ENCODE measurements around the gene AK4. TPM values are rescaled to one million over a fixed set of nuclear protein-coding genes. Genes with fewer than 3 reads are reported as not detected.

Gene AK4
- total and polyA plus RNA-seq, 9 donors: 5.0 to 14.1 (median 7.6) TPM

GRCh38 chr1:65193129-65193695 is 45.2 kb downstream of the AK4 start:
- H3K27me3 ChIP-seq (ENCODE audit: control insufficient read depth, insufficient read depth, low read length): no peaks in the 10 kb centered on the region
- WGBS (ENCODE audit: insufficient coverage): no CpG with 5 or more reads among the region's 5 CpGs
- DNase-seq: no peak
- no peak overlapping the region for H3K27ac ChIP-seq (ENCODE audit: low read length)
- peaks cover 10% of the 10 kb centered on the region for H3K4me1 ChIP-seq (ENCODE audit: control insufficient read depth, insufficient read depth, low read length)
- no peak overlapping the region for H3K4me3 ChIP-seq (ENCODE audit: low read length)
- no peaks in the 10 kb centered on the region for H3K36me3 ChIP-seq (ENCODE audit: control insufficient read depth, insufficient read depth, low read length)
- no peaks in the 10 kb centered on the region for H3K9me3 ChIP-seq (replicated peaks; ENCODE audit: control insufficient read depth, low read depth, low read length)

- Histone ChIP-seq H3K4me3 (ENCODE audit: low read length) (no peak overlapping the region), H3K9me3 (replicated peaks; ENCODE audit: control insufficient read depth, low read depth, low read length) (no peaks in the 10 kb centered on the region), H3K36me3 (ENCODE audit: control insufficient read depth, insufficient read depth, low read length) (no peaks in the 10 kb centered on the region), H3K27me3 (ENCODE audit: control insufficient read depth, insufficient read depth, low read length) (no peaks in the 10 kb centered on the region), H3K27ac (ENCODE audit: low read length) (peak overlapping the region; percentile 89), H3K4me1 (ENCODE audit: control insufficient read depth, insufficient read depth, low read length) (peaks cover 10% of the 10 kb centered on the region)
- WGBS (ENCODE audit: insufficient coverage): 38% methylated on average over 6 of the region's 9 CpGs
- peak; percentile 97 for DNase-seq
Measured at GRCh38 chr1:65195495-65196417, 47.8 kb downstream of the AK4 start.

GRCh38 chr1:65196926-65197325 is 48.9 kb downstream of the AK4 start:
- no peak overlapping the region for H3K27ac ChIP-seq (ENCODE audit: low read length)
- no peak for DNase-seq
- peaks cover 10% of the 10 kb centered on the region for H3K4me1 ChIP-seq (ENCODE audit: control insufficient read depth, insufficient read depth, low read length)
- no peaks in the 10 kb centered on the region for H3K9me3 ChIP-seq (replicated peaks; ENCODE audit: control insufficient read depth, low read depth, low read length)
- WGBS (ENCODE audit: insufficient coverage): no CpG with 5 or more reads among the region's 5 CpGs
- no peaks in the 10 kb centered on the region for H3K36me3 ChIP-seq (ENCODE audit: control insufficient read depth, insufficient read depth, low read length)
- H3K4me3 ChIP-seq (ENCODE audit: low read length): no peak overlapping the region
- no peaks in the 10 kb centered on the region for H3K27me3 ChIP-seq (ENCODE audit: control insufficient read depth, insufficient read depth, low read length)

DNA sequence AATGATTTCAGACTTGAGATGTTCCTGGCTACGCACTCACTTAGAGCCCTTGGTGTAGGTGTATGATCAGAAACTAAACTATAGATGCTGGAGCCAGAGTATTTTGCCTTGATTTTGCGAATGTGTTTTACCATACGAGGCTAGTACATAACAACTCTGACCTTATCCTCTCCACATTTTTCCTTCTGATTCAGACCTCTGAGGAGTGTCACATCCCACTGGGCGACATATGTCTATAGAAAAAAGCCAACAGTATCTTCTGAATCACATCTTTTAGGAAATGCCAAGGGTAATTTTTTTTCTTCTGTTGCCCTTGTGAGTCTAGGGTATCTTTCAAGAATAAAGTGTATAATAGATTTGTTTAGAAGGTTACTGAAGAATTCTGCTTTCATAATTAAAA is 49.6 kb downstream of the AK4 start:
- DNase-seq: no peak
- Histone ChIP-seq H3K27ac (ENCODE audit: low read length) (no peak overlapping the region), H3K4me3 (ENCODE audit: low read length) (no peak overlapping the region), H3K4me1 (ENCODE audit: control insufficient read depth, insufficient read depth, low read length) (peaks cover 10% of the 10 kb centered on the region), H3K36me3 (ENCODE audit: control insufficient read depth, insufficient read depth, low read length) (no peaks in the 10 kb centered on the region), H3K27me3 (ENCODE audit: control insufficient read depth, insufficient read depth, low read length) (no peaks in the 10 kb centered on the region), H3K9me3 (replicated peaks; ENCODE audit: control insufficient read depth, low read depth, low read length) (no peaks in the 10 kb centered on the region)
- 90% methylated on average over 2 of the region's 4 CpGs for WGBS (ENCODE audit: insufficient coverage)

DNA sequence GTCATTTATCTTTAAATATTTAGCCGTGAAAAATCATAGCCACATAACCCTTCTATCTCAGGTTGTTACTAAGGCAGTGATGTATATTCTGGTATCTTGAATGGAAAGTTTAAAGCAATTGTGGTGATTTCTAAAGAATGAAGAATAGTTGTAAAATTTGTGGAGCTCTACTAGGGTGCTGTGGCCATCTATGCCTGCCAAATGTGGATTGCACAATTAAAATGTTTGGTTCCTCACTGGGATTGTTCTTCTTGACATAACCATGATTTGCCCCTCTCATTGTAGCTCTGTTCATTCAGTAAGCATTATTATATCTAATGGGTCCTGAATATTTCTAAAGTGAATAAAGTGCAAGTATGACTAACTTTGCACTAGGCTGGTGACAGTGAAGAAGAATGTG is 50.1 kb downstream of the AK4 start:
- no peak for DNase-seq
- Histone ChIP-seq H3K4me1 (ENCODE audit: control insufficient read depth, insufficient read depth, low read length) (peaks cover 10% of the 10 kb centered on the region), H3K27ac (ENCODE audit: low read length) (no peak overlapping the region), H3K4me3 (ENCODE audit: low read length) (no peak overlapping the region), H3K27me3 (ENCODE audit: control insufficient read depth, insufficient read depth, low read length) (no peaks in the 10 kb centered on the region), H3K36me3 (ENCODE audit: control insufficient read depth, insufficient read depth, low read length) (no peaks in the 10 kb centered on the region), H3K9me3 (replicated peaks; ENCODE audit: control insufficient read depth, low read depth, low read length) (no peaks in the 10 kb centered on the region)
- WGBS (ENCODE audit: insufficient coverage): no CpG with 5 or more reads among the region's 1 CpG

GRCh38 chr1:65200411-65200810 is 52.4 kb downstream of the AK4 start:
- Histone ChIP-seq H3K27ac (ENCODE audit: low read length) (no peak overlapping the region), H3K27me3 (ENCODE audit: control insufficient read depth, insufficient read depth, low read length) (no peaks in the 10 kb centered on the region), H3K4me1 (ENCODE audit: control insufficient read depth, insufficient read depth, low read length) (peaks cover 6% of the 10 kb centered on the region), H3K36me3 (ENCODE audit: control insufficient read depth, insufficient read depth, low read length) (no peaks in the 10 kb centered on the region), H3K9me3 (replicated peaks; ENCODE audit: control insufficient read depth, low read depth, low read length) (no peaks in the 10 kb centered on the region), H3K4me3 (ENCODE audit: low read length) (no peak overlapping the region)
- 96% methylated on average over 2 of the region's 2 CpGs for WGBS (ENCODE audit: insufficient coverage)
- DNase-seq: no peak

- no peaks in the 10 kb centered on the region for H3K36me3 ChIP-seq (ENCODE audit: control insufficient read depth, insufficient read depth, low read length)
- no peak overlapping the region for H3K4me3 ChIP-seq (ENCODE audit: low read length)
- WGBS (ENCODE audit: insufficient coverage): no CpG with 5 or more reads among the region's 2 CpGs
- no peaks in the 10 kb centered on the region for H3K27me3 ChIP-seq (ENCODE audit: control insufficient read depth, insufficient read depth, low read length)
- no peaks in the 10 kb centered on the region for H3K4me1 ChIP-seq (ENCODE audit: control insufficient read depth, insufficient read depth, low read length)
- no peak overlapping the region for H3K27ac ChIP-seq (ENCODE audit: low read length)
- no peaks in the 10 kb centered on the region for H3K9me3 ChIP-seq (replicated peaks; ENCODE audit: control insufficient read depth, low read depth, low read length)
- DNase-seq: no peak
Measured at GRCh38 chr1:65206836-65207235, 58.8 kb downstream of the AK4 start.

- Histone ChIP-seq H3K4me1 (ENCODE audit: control insufficient read depth, insufficient read depth, low read length) (no peaks in the 10 kb centered on the region), H3K4me3 (ENCODE audit: low read length) (no peak overlapping the region), H3K9me3 (replicated peaks; ENCODE audit: control insufficient read depth, low read depth, low read length) (no peaks in the 10 kb centered on the region), H3K27ac (ENCODE audit: low read length) (no peak overlapping the region), H3K27me3 (ENCODE audit: control insufficient read depth, insufficient read depth, low read length) (no peaks in the 10 kb centered on the region), H3K36me3 (ENCODE audit: control insufficient read depth, insufficient read depth, low read length) (no peaks in the 10 kb centered on the region)
- no peak for DNase-seq
- 100% methylated on average over 1 of the region's 4 CpGs for WGBS (ENCODE audit: insufficient coverage)
Measured at GRCh38 chr1:65207317-65207716, 59.3 kb downstream of the AK4 start.

DNA sequence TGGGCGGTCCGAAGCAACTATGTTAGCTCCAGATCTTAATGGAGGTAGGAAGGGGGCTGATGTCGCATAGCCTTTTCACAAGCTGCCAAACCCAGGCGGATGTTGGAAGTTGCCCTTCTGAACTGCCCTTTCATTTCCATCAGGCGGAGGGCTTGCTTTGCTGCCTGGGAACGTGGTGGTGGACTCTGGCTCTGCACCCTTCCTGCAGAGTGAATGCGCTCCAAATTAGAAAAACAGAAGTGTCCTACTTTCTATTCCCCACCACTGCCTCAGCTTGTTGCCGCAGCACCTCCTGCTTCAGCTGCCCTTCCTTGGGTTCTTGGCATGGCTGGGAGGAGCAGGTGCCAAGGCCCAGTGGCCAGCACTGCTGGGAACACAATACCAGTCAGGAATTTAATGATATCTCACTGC is 60.6 kb downstream of the AK4 start:
- peak; percentile 40 for DNase-seq
- H3K27ac ChIP-seq (ENCODE audit: low read length): no peak overlapping the region
- H3K4me3 ChIP-seq (ENCODE audit: low read length): no peak overlapping the region
- no CpG with 5 or more reads among the region's 8 CpGs for WGBS (ENCODE audit: insufficient coverage)
- no peaks in the 10 kb centered on the region for H3K9me3 ChIP-seq (replicated peaks; ENCODE audit: control insufficient read depth, low read depth, low read length)
- H3K36me3 ChIP-seq (ENCODE audit: control insufficient read depth, insufficient read depth, low read length): no peaks in the 10 kb centered on the region
- H3K4me1 ChIP-seq (ENCODE audit: control insufficient read depth, insufficient read depth, low read length): no peaks in the 10 kb centered on the region
- no peaks in the 10 kb centered on the region for H3K27me3 ChIP-seq (ENCODE audit: control insufficient read depth, insufficient read depth, low read length)

GRCh38 chr1:65209005-65209885 is 61.2 kb downstream of the AK4 start:
- H3K27me3 ChIP-seq (ENCODE audit: control insufficient read depth, insufficient read depth, low read length): no peaks in the 10 kb centered on the region
- no peaks in the 10 kb centered on the region for H3K9me3 ChIP-seq (replicated peaks; ENCODE audit: control insufficient read depth, low read depth, low read length)
- no peak overlapping the region for H3K4me3 ChIP-seq (ENCODE audit: low read length)
- H3K4me1 ChIP-seq (ENCODE audit: control insufficient read depth, insufficient read depth, low read length): no peaks in the 10 kb centered on the region
- H3K27ac ChIP-seq (ENCODE audit: low read length): no peak overlapping the region
- 38% methylated on average over 3 of the region's 6 CpGs for WGBS (ENCODE audit: insufficient coverage)
- H3K36me3 ChIP-seq (ENCODE audit: control insufficient read depth, insufficient read depth, low read length): no peaks in the 10 kb centered on the region
- DNase-seq: peak; percentile 80
